ENCODE data around the gene SLC26A3.

Gene SLC26A3

GRCh38 chr7:107751113-107751512, 51.9 kb downstream of the SLC26A3 start:
- no peak for FAIRE-seq

GRCh38 chr7:107746006-107746405, 57.0 kb downstream of the SLC26A3 start:
- FAIRE-seq (no peak), DNase-seq (ENCODE audit: low spot score) (no peak)

More at GRCh38 chr7:107751113-107751512, 51.9 kb downstream of the SLC26A3 start:
- no peak for DNase-seq (ENCODE audit: low spot score)

- no peak for DNase-seq (ENCODE audit: low spot score)
- no peak for FAIRE-seq
Observed at GRCh38 chr7:107744345-107744750, 58.7 kb downstream of the SLC26A3 start.

- peak; percentile 97 for DNase-seq (ENCODE audit: low spot score)
- FAIRE-seq, result peak; percentile 78
Observed at GRCh38 chr7:107743567-107744344, 59.3 kb downstream of the SLC26A3 start, which contains the start of gene CBLL1. Gene CBLL1, plus strand, starts transcription at chr7:107744142. Its CDS starts 22 bp downstream, at chr7:107744164.

DNA sequence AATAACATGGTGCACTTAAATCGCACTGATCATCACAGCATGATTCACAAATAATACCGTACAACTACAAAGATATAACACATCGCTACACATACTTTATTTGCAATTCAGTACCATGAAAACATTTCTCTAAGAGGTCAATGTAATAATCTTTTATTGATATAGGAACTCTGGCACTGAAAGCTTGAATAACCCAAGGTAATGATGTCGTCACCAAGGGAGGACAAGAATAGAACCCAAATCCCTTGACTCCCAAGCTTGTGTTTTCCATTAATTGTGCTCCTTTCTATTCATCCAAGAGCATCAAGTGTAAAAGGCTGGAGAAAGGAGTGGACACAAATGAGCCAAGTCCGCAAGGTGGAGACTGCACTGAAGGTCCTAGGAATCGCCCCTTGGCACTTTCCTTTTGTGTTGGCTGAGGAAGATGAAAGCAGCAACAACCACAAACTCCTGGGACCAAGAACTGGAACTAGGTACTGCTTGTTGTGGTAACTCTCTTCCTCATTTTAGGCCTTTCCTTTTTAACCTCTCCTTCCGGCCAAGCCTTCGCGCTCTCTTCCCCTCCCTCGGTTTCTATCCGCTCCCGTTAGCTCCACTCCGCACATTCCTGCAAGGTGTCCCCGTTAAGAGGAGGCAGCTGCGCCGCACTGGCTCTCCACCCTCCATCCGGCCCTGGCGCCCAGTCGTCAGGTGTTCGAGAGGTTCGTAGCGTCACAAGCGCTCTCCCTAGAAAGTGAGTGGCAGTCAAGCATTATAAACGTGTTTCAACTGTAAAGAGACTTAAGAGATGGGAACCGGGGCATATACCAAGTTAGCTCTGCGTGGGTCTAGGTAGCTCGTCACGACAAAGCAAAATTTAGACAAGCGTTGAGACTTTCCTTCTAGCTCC, 60.1 kb downstream of the SLC26A3 start:
- FAIRE-seq (peak; percentile 61), DNase-seq (ENCODE audit: low spot score) (peak; percentile 69)

- no peak for DNase-seq (ENCODE audit: low spot score)
- FAIRE-seq, result no peak
Observed at GRCh38 chr7:107728276-107728675, 74.7 kb downstream of the SLC26A3 start.

DNA sequence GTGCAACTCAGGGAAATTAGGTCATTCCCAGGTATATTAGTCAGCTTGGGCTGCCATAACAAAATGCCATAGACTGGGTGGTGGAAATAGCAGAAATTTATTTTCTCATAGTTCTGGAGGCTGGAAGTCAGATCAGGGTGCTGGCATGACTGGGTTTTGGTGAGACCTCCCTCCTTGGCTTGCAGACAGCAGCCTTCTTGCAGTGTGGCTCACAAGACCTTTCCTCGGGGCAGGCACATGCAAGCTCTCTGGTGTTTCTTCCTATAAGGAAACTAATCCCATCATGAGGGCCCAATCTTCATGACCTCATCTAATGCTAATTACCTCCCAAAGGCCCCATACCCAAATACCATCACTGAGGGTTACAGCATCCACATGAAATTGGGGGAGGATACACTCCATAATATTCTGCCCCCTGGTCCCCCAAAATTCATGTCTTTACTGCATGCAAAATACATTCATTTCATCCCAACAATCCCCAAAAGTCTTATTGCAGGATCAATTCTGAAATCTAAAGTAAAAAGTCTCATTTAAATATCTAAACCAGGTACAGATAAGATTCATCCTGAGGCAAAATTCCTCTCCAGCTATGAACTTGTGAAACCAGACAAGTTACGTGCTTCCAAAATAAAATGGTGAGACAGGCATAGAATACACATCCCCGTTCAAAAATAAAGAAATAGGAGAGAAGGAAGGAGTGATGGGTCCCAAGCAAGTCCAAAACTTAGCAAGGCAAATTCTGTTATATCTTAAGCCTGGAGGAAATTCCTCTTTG, 76.5 kb downstream of the SLC26A3 start:
- FAIRE-seq (no peak), DNase-seq (ENCODE audit: low spot score) (no peak)

- peak; percentile 66 for DNase-seq (ENCODE audit: low spot score)
Observed at GRCh38 chr7:107725138-107725740, 77.8 kb downstream of the SLC26A3 start.

GRCh38 chr7:107723255-107723654, 79.8 kb downstream of the SLC26A3 start:
- FAIRE-seq (no peak), DNase-seq (ENCODE audit: low spot score) (no peak)

More at GRCh38 chr7:107725138-107725740, 77.8 kb downstream of the SLC26A3 start:
- FAIRE-seq, result peak; percentile 61

- DNase-seq (ENCODE audit: low spot score), result no peak
- no peak for FAIRE-seq
Observed at GRCh38 chr7:107721286-107721685, 81.7 kb downstream of the SLC26A3 start.

GRCh38 chr7:107718456-107719193, 84.4 kb downstream of the SLC26A3 start:
- FAIRE-seq (no peak), DNase-seq (ENCODE audit: low spot score) (peak; percentile 21)

- DNase-seq (ENCODE audit: low spot score), result no peak
- FAIRE-seq, result no peak
Observed at GRCh38 chr7:107715531-107715930, 87.5 kb downstream of the SLC26A3 start.
